B cell (primary cell): ENCODE measurements around the gene DDX52. TPM values are rescaled to one million over a fixed set of nuclear protein-coding genes. Genes with fewer than 3 reads are reported as not detected.
"Not testable (repeated sequence)": the region's sequence is repeated elsewhere in the genome, so short reads cannot be mapped to it uniquely, and the experiment has no call there.

ENCODE experiments used
- ATAC-seq: fragments of 200-7000 bp; cut with Tn5 transposase; one replicate; pipeline ENCODE4 v1.10.0; 2021; ENCODE audit warnings: low read depth, mild to moderate bottlenecking, moderate number of reproducible peaks, moderate library complexity
- CTCF ChIA-PET: fragments of 350-600 bp; sonication (Branson Sonifier 250); formaldehyde crosslinking; loops from one replicate; lab custom pipeline; 2021; ENCODE audit warnings: antibody characterized with exemption, inconsistent platforms; lab: Charles Lee
- POLR2A ChIA-PET: fragments of 350-600 bp; sonication (Branson Sonifier 250); formaldehyde crosslinking; loops from one replicate; lab custom pipeline; 2021; ENCODE audit warnings: antibody characterized with exemption; lab: Charles Lee
- DNase-seq: peaks from one replicate; pipeline ENCODE4 v3.0.0; 2013
- H2AFZ ChIP-seq: 2 replicates; pipeline ENCODE4 v1.6.1; 2012; ENCODE audit warnings: mild to moderate bottlenecking, low read depth, low read length; ENCODE audit not compliant: insufficient read depth, poor library complexity, severe bottlenecking
- H3K27ac ChIP-seq, 2 donors: 1 replicate in 1 of 2; 2 replicates in 1 of 2; pipeline ENCODE4 v1.5.1; 2012 to 2013; ENCODE audit warnings: low read length in 2 of 2, mild to moderate bottlenecking in 2 of 2, moderate library complexity in 1 of 2
- H3K27me3 ChIP-seq, 4 experiments: fragments of 200-600 bp in 1 of 4; sonication (generic) in 1 of 4; replicated peaks in 1 of 4; 1 replicate in 2 of 4; 2 replicates in 2 of 4; pipeline versions ENCODE4 v1.6.1 to v1.7.0; 2013 to 2016; ENCODE audit warnings: low read length in 3 of 4, mild to moderate bottlenecking in 2 of 4, mixed read lengths in 1 of 4, moderate library complexity in 1 of 4; ENCODE audit not compliant: insufficient read depth in 4 of 4, control insufficient read depth in 3 of 4; ENCODE audit errors: control extremely low read depth in 1 of 4
- H3K36me3 ChIP-seq, 2 experiments: replicated peaks in 1 of 2; 1 replicate in 1 of 2; 2 replicates in 1 of 2; pipeline versions ENCODE4 v1.6.1 to v1.7.1; 2013; ENCODE audit warnings: low read length in 1 of 2; ENCODE audit not compliant: insufficient read depth in 2 of 2, control insufficient read depth in 1 of 2; ENCODE audit errors: control extremely low read depth in 1 of 2, extremely low read depth in 1 of 2
- H3K4me1 ChIP-seq, 2 donors: fragments of 200-600 bp in 1 of 2; sonication (generic) in 1 of 2; 1 replicate in 1 of 2; 2 replicates in 1 of 2; pipeline versions ENCODE4 v1.5.1 to v1.6.1; 2013 to 2017; ENCODE audit warnings: low read length in 2 of 2; ENCODE audit not compliant: control insufficient read depth in 2 of 2, insufficient read depth in 2 of 2
- H3K4me2 ChIP-seq: replicated peaks from 2 replicates; pipeline ENCODE3; 2012; ENCODE audit warnings: mild to moderate bottlenecking, low read depth, low read length; ENCODE audit not compliant: poor library complexity, severe bottlenecking
- H3K4me3 ChIP-seq, 5 experiments: fragments of 200-600 bp in 1 of 5; sonication (generic) in 1 of 5; 1 replicate in 3 of 5; 2 replicates in 2 of 5; pipeline versions ENCODE4 v1.5.1 to v1.7.0; 2011 to 2016; ENCODE audit warnings: low read length in 4 of 5, mild to moderate bottlenecking in 4 of 5, low read depth in 2 of 5, control low read depth in 1 of 5, moderate library complexity in 1 of 5; ENCODE audit not compliant: insufficient read depth in 1 of 5; ENCODE audit errors: control extremely low read depth in 1 of 5, extremely low read depth in 1 of 5
- H3K79me2 ChIP-seq: fragments of 200-600 bp; sonication (generic); one replicate; pipeline ENCODE4 v1.6.0; 2016; ENCODE audit warnings: low read length; ENCODE audit not compliant: control insufficient read depth, insufficient read depth
- H3K9ac ChIP-seq: fragments of 200-600 bp; sonication (generic); 2 replicates; pipeline ENCODE4 v1.6.1; 2017; ENCODE audit warnings: mild to moderate bottlenecking, low read length, moderate library complexity
- H3K9me3 ChIP-seq, 3 donors: one replicate each; pipeline versions ENCODE4 v1.6.1 to v1.7.1; 2013; ENCODE audit warnings: low read length in 2 of 3; ENCODE audit not compliant: control insufficient read depth in 2 of 3, insufficient read depth in 1 of 3; ENCODE audit errors: control extremely low read depth in 1 of 3
- H4K20me1 ChIP-seq: 2 replicates; pipeline ENCODE4 v1.6.0; 2012; ENCODE audit warnings: mild to moderate bottlenecking, low read length; ENCODE audit not compliant: insufficient read depth, control insufficient read depth, poor library complexity, severe bottlenecking
- H3K27ac Mint-ChIP-seq: one replicate; pipeline ENCODE4 v1.8.0; 2021; ENCODE audit warnings: mixed read lengths
- H3K27me3 Mint-ChIP-seq: one replicate; pipeline ENCODE4 v1.8.0; 2021; ENCODE audit warnings: mixed read lengths
- H3K4me1 Mint-ChIP-seq: one replicate; pipeline ENCODE4 v1.8.0; 2021; ENCODE audit warnings: mixed read lengths
- H3K4me3 Mint-ChIP-seq: one replicate; pipeline ENCODE4 v1.8.0; 2021; ENCODE audit warnings: mixed read lengths
- H3K9me3 Mint-ChIP-seq: one replicate; pipeline ENCODE4 v1.8.0; 2022; ENCODE audit warnings: mixed read lengths; ENCODE audit not compliant: insufficient read depth
- CTCF ChIP-seq: fragments of 200-600 bp; IDR thresholded peaks from one replicate; pipeline ENCODE4 v1.8.0; 2022; ENCODE audit warnings: antibody characterized with exemption, mild to moderate bottlenecking
- EZH2 ChIP-seq: IDR thresholded peaks from 2 replicates; pipeline ENCODE4 v1.6.1; 2012; ENCODE audit warnings: borderline replicate concordance, low read depth, mild to moderate bottlenecking, moderate library complexity, low read length; ENCODE audit not compliant: insufficient read depth, poor library complexity, severe bottlenecking
- WGBS: methylation state at CpG from one replicate; pipeline ENCODE4 v1.1.5; 2013; ENCODE audit warnings: missing lambda C conversion rate; ENCODE audit not compliant: insufficient coverage; 5-methylcytosine and 5-hydroxymethylcytosine counted together
- intact Hi-C: fragments of 100-400 bp; cut with micrococcal nuclease; formaldehyde crosslinking; loops from one replicate; pipeline ENCODE4 v1.10.0; 2022
- polyA plus RNA-seq: library from polyadenylated mRNA; depleted of rRNA; stranded (reverse); fragments of >200 nt; gene quantifications from 2 replicates; pipeline ENCODE4 v1.2.3, GENCODE V29; 2012
- total RNA-seq, 2 donors: library from RNA; stranded (reverse); fragments of 120-200 nt in 1 of 2; gene quantifications; 1 replicate in 1 of 2; 2 replicates in 1 of 2; pipeline versions ENCODE4 v1.2.3 to v1.2.4, GENCODE V29; 2013 to 2022

DDX52 gene
- total and polyA plus RNA-seq, 2 donors (not counting 1 experiment from before 2014, with no cell fraction given), result 5.7 to 38.2 TPM

GRCh38 chr17:37640015-37640414 is 3.2 kb downstream of the DDX52 start:
- Mint-ChIP-seq H3K4me3 (no peak overlapping the region), H3K27ac (no peak overlapping the region), H3K27me3 (peaks cover 8% of the 10 kb centered on the region), H3K4me1 (peaks cover 29% of the 10 kb centered on the region), H3K9me3 (no peaks in the 10 kb centered on the region)
- H3K4me2 ChIP-seq, result no peak overlapping the region
- peaks cover 0 to 3% (median 0%) of the 10 kb centered on the region in 3 donors for H3K9me3 ChIP-seq
- H3K9ac ChIP-seq, result no peak overlapping the region
- H3K4me1 ChIP-seq, result peaks cover 16 to 17% of the 10 kb centered on the region in 2 donors
- H3K79me2 ChIP-seq, result peaks cover 70% of the 10 kb centered on the region
- no peak overlapping the region for H2AFZ ChIP-seq
- intact Hi-C loops, result no loop called here
- H3K36me3 ChIP-seq, result peaks cover 13 to 27% of the 10 kb centered on the region in 2 experiments
- POLR2A ChIA-PET, result no interaction called here
- TF ChIP-seq CTCF, result no peak
- TF ChIP-seq EZH2, result no peak
- CTCF ChIA-PET, result no interaction called here
- no peak overlapping the region for H3K27ac ChIP-seq
- H3K27me3 ChIP-seq, result peaks cover 0 to 12% (median 9%) of the 10 kb centered on the region in 4 experiments
- no peak for ATAC-seq
- DNase-seq, result no peak
- H3K4me3 ChIP-seq, result no peak overlapping the region
- peaks cover 21% of the 10 kb centered on the region for H4K20me1 ChIP-seq

GRCh38 chr17:37637956-37638355 is 5.3 kb downstream of the DDX52 start:
- Mint-ChIP-seq H3K4me3 (no peak overlapping the region), H3K4me1 (peaks cover 23% of the 10 kb centered on the region), H3K27me3 (no peaks in the 10 kb centered on the region), H3K9me3 (no peaks in the 10 kb centered on the region), H3K27ac (no peak overlapping the region)
- Histone ChIP-seq H3K27ac (no peak overlapping the region), H2AFZ (no peak overlapping the region), H3K36me3 (peaks cover 13 to 29% of the 10 kb centered on the region in 2 experiments), H4K20me1 (peaks cover 21% of the 10 kb centered on the region), H3K27me3 (no peaks in the 10 kb centered on the region), H3K4me1 (peaks cover 12% of the 10 kb centered on the region in 2 donors), H3K4me2 (no peak overlapping the region), H3K4me3 (no peak overlapping the region), H3K9ac (no peak overlapping the region), H3K9me3 (peaks cover 0 to 3% (median 0%) of the 10 kb centered on the region in 3 donors), H3K79me2 (peaks cover 60% of the 10 kb centered on the region)
- DNase-seq (no peak), ATAC-seq (no peak)
- ChIA-PET POLR2A (no interaction called here), CTCF (no interaction called here)
- TF ChIP-seq CTCF, result no peak
- TF ChIP-seq EZH2, result no peak
- intact Hi-C loops, result no loop called here

- H3K4me3 Mint-ChIP-seq, H3K9me3 ChIP-seq, POLR2A ChIA-PET, H3K27me3 ChIP-seq, CTCF ChIA-PET, H3K9me3 Mint-ChIP-seq, H3K9ac ChIP-seq, H4K20me1 ChIP-seq, H3K27ac ChIP-seq, H3K27ac Mint-ChIP-seq, DNase-seq, H2AFZ ChIP-seq, intact Hi-C loops, H3K79me2 ChIP-seq, H3K27me3 Mint-ChIP-seq, H3K4me3 ChIP-seq, H3K4me1 ChIP-seq, H3K4me1 Mint-ChIP-seq, ATAC-seq, H3K4me2 ChIP-seq: not testable (repeated sequence)
- 100% methylated on average over 1 of the region's 6 CpGs for WGBS
- peaks cover 14 to 54% of the 10 kb centered on the region in 2 experiments for H3K36me3 ChIP-seq
These were observed 26.8 kb downstream of the DDX52 start for GRCh38 chr17:37616430-37616829.
